Endothelial cell of umbilical vein (primary cell): ENCODE data around the gene APCDD1. TPM values are rescaled to one million over a fixed set of nuclear protein-coding genes. Genes with fewer than 3 reads are reported as not detected.

Experiments used
- BruUV-seq: library from RNA; stranded (reverse); fragments of 400-500 nt; replicated peaks from 2 replicates; lab custom pipeline; 2021; lab: Mats Ljungman, UMichigan
- CTCF ChIA-PET: fragments of 300-600, 350-600 bp; sonication (Branson Sonifier 250); formaldehyde crosslinking; loops from one replicate; lab custom pipeline; 2021; ENCODE audit warnings: antibody characterized with exemption, inconsistent platforms; lab: Charles Lee
- POLR2A ChIA-PET: fragments of 300-600, 350-600 bp; sonication (Branson Sonifier 250); formaldehyde crosslinking; loops from one replicate; lab custom pipeline; 2021; ENCODE audit warnings: antibody characterized with exemption, inconsistent platforms; lab: Charles Lee
- DNase-seq: peaks from one replicate; pipeline ENCODE4 v3.0.0-alpha.2; 2011; ENCODE audit warnings: low read depth, low spot score
- FAIRE-seq: peaks from 2 replicates; lab custom pipeline; 2011; peaks lifted over from hg19 to GRCh38; lab: Jason Lieb, UNC
- H2AFZ ChIP-seq: 2 replicates; pipeline ENCODE4 v1.6.0; 2012; ENCODE audit warnings: low read depth, low read length, control low read depth, inconsistent platforms
- H3K27ac ChIP-seq: 2 replicates; pipeline ENCODE4 v1.5.1; 2011; ENCODE audit warnings: low read depth, mild to moderate bottlenecking, control low read depth, low read length, moderate library complexity; ENCODE audit not compliant: insufficient read depth
- H3K27me3 ChIP-seq, 2 experiments: 2 replicates each; pipeline versions ENCODE4 v1.6.0 to v1.6.1; 2011; ENCODE audit warnings: low read length in 2 of 2, mixed read lengths in 1 of 2; ENCODE audit not compliant: control insufficient read depth in 2 of 2, insufficient read depth in 2 of 2
- H3K36me3 ChIP-seq, 2 experiments: 2 replicates in 1 of 2; 3 replicates in 1 of 2; pipeline ENCODE4 v1.5.1; 2011; ENCODE audit warnings: low read length in 2 of 2, mild to moderate bottlenecking in 1 of 2, moderate library complexity in 1 of 2; ENCODE audit not compliant: control insufficient read depth in 2 of 2, insufficient read depth in 2 of 2; ENCODE audit errors: extremely low read depth in 1 of 2
- H3K4me1 ChIP-seq: 3 replicates; pipeline ENCODE4 v1.5.1; 2011; ENCODE audit warnings: mild to moderate bottlenecking, low read length; ENCODE audit not compliant: control insufficient read depth, insufficient read depth; ENCODE audit errors: extremely low read depth
- H3K4me2 ChIP-seq: 2 replicates; pipeline ENCODE4 v1.6.1; 2011; ENCODE audit warnings: low read length, control low read depth, mixed read lengths; ENCODE audit not compliant: insufficient read depth
- H3K4me3 ChIP-seq, 3 experiments: fragments of 200-600 bp in 1 of 3; sonication (generic), shearing (Covaris generic) in 1 of 3; replicated peaks in 1 of 3; 2 replicates each; pipeline ENCODE4 v1.5.1; 2011 to 2016; ENCODE audit warnings: control low read depth in 3 of 3, low read length in 3 of 3, mild to moderate bottlenecking in 2 of 3, inconsistent platforms in 1 of 3, low read depth in 1 of 3, moderate library complexity in 1 of 3; ENCODE audit not compliant: insufficient read depth in 1 of 3
- H3K79me2 ChIP-seq: 2 replicates; pipeline ENCODE4 v1.6.0; 2012; ENCODE audit warnings: low read length, inconsistent platforms; ENCODE audit not compliant: control insufficient read depth, insufficient read depth
- H3K9ac ChIP-seq: replicated peaks from 2 replicates; pipeline ENCODE3; 2011; ENCODE audit warnings: low read length, control low read depth; ENCODE audit not compliant: insufficient read depth; ENCODE audit errors: extremely low read depth
- H3K9me1 ChIP-seq: replicated peaks from 3 replicates; pipeline ENCODE4 v1.6.0; 2011; ENCODE audit warnings: mild to moderate bottlenecking, low read length; ENCODE audit not compliant: control insufficient read depth, insufficient read depth; ENCODE audit errors: extremely low read depth
- H3K9me3 ChIP-seq: replicated peaks from 2 replicates; pipeline ENCODE4 v1.5.1; 2012; ENCODE audit warnings: low read length, inconsistent platforms; ENCODE audit not compliant: control insufficient read depth, insufficient read depth
- H4K20me1 ChIP-seq: replicated peaks from 2 replicates; pipeline ENCODE3; 2011; ENCODE audit warnings: mild to moderate bottlenecking, low read length; ENCODE audit not compliant: control insufficient read depth, insufficient read depth; ENCODE audit errors: extremely low read depth
- EZH2 ChIP-seq: IDR thresholded peaks from 2 replicates; pipeline ENCODE4 v1.6.1; 2012; ENCODE audit warnings: borderline replicate concordance, low read depth, mild to moderate bottlenecking, moderate library complexity, low read length, inconsistent platforms; ENCODE audit not compliant: severe bottlenecking
- FOS ChIP-seq: IDR thresholded peaks from 2 replicates; pipeline ENCODE4 v1.6.1; 2011; ENCODE audit warnings: mild to moderate bottlenecking, low read length, moderate library complexity, borderline replicate concordance; ENCODE audit not compliant: insufficient read depth
- GATA2 ChIP-seq: IDR thresholded peaks from 2 replicates; pipeline ENCODE4 v1.7.0; 2011; ENCODE audit warnings: low read depth, mild to moderate bottlenecking, moderate library complexity, mixed read lengths, low read length; ENCODE audit not compliant: insufficient read length, insufficient read depth
- JUN ChIP-seq: IDR thresholded peaks from 2 replicates; pipeline ENCODE4 v1.6.1; 2011; ENCODE audit warnings: borderline replicate concordance, low read depth; ENCODE audit not compliant: insufficient read length, insufficient read depth
- MYC ChIP-seq: IDR thresholded peaks from one replicate; pipeline ENCODE4 v1.6.1; 2011; ENCODE audit warnings: mild to moderate bottlenecking, low read depth, low read length
- POLR2A ChIP-seq: IDR thresholded peaks from 2 replicates; pipeline ENCODE4 v1.6.1; 2012; ENCODE audit warnings: low read depth, mild to moderate bottlenecking, control low read depth, low read length
- POLR2AphosphoS5 ChIP-seq: IDR thresholded peaks from 2 replicates; pipeline ENCODE4 v1.6.1; 2012; ENCODE audit warnings: low read depth, mild to moderate bottlenecking, control low read depth, low read length, moderate library complexity; ENCODE audit not compliant: insufficient read depth
- dilution Hi-C: fragments of 300-500 bp; cut with MboI; formaldehyde crosslinking; loops from one replicate; pipeline ENCODE4 v1.15.0; 2019; ENCODE audit warnings: low sequenced_read_pairs; ENCODE audit not compliant: extremely low pct_ligation_motif_present
- intact Hi-C: fragments of 100-400 bp; cut with micrococcal nuclease; formaldehyde crosslinking; loops from one replicate; pipeline ENCODE4 v1.10.0; 2022
- polyA plus RNA-seq, 4 experiments: library from polyadenylated mRNA; depleted of rRNA in 3 of 4; stranded (reverse) in 3 of 4; unstranded in 1 of 4; fragments of >200 nt; gene quantifications; 2 replicates each; pipeline versions ENCODE4 v1.2.1 to v1.2.3, GENCODE V29; 2011 to 2012; ENCODE audit warnings: missing spikeins in 1 of 4
- total RNA-seq: library from RNA; stranded (reverse); gene quantifications from 2 replicates; pipeline ENCODE4 v1.2.3, GENCODE V29; 2021
- TF ChIP-seq, protein P1 (sequence below), 2 donors: IDR thresholded peaks; 1 replicate in 1 of 2; 2 replicates in 1 of 2; pipeline ENCODE4 v1.5.1; 2011; ENCODE audit warnings: low read length in 2 of 2, mild to moderate bottlenecking in 2 of 2, moderate library complexity in 2 of 2, control low read depth in 1 of 2, inconsistent platforms in 1 of 2, low read depth in 1 of 2; ENCODE audit not compliant: insufficient read depth in 1 of 2; ENCODE audit errors: extremely low read depth in 1 of 2
- TF ChIP-seq, protein P2 (sequence below): IDR thresholded peaks from 2 replicates; pipeline ENCODE4 v1.6.1; 2011; ENCODE audit not compliant: insufficient read depth, insufficient read length

Gene APCDD1
- total and polyA plus RNA-seq, 2 donors (not counting 3 experiments of a cell fraction or from before 2014, with no cell fraction given), result 0.95 to 1.4 TPM

DNA sequence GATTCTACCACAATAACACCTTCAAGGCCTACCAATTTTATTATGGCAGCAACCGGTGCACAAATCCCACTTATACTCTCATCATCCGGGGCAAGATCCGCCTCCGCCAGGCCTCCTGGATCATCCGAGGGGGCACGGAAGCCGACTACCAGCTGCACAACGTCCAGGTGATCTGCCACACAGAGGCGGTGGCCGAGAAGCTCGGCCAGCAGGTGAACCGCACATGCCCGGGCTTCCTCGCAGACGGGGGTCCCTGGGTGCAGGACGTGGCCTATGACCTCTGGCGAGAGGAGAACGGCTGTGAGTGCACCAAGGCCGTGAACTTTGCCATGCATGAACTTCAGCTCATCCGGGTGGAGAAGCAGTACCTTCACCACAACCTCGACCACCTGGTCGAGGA, 17.1 kb downstream of the APCDD1 start:
- dilution Hi-C loops (no loop called here), intact Hi-C loops (no loop called here)
- ChIA-PET CTCF (interaction anchor here (1.4 kb wide), 1 partner anchor 12 kb away, joined by 3 read pairs; no protein-coding TSS in a partner anchor), POLR2A (no interaction called here)
- no peak for TF ChIP-seq POLR2AphosphoS5
- no peak for TF ChIP-seq EZH2
- no peak for TF ChIP-seq POLR2A
- TF ChIP-seq MYC, result no peak
- no peak for TF ChIP-seq FOS
- no peak for TF ChIP-seq GATA2
- no peak for TF ChIP-seq JUN
- TF ChIP-seq, protein P1, sequence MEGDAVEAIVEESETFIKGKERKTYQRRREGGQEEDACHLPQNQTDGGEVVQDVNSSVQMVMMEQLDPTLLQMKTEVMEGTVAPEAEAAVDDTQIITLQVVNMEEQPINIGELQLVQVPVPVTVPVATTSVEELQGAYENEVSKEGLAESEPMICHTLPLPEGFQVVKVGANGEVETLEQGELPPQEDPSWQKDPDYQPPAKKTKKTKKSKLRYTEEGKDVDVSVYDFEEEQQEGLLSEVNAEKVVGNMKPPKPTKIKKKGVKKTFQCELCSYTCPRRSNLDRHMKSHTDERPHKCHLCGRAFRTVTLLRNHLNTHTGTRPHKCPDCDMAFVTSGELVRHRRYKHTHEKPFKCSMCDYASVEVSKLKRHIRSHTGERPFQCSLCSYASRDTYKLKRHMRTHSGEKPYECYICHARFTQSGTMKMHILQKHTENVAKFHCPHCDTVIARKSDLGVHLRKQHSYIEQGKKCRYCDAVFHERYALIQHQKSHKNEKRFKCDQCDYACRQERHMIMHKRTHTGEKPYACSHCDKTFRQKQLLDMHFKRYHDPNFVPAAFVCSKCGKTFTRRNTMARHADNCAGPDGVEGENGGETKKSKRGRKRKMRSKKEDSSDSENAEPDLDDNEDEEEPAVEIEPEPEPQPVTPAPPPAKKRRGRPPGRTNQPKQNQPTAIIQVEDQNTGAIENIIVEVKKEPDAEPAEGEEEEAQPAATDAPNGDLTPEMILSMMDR (IDR thresholded peaks at IDR 0.05; ENCODE audit: extremely low read depth in 1 of 2, insufficient read depth in 1 of 2, low read depth in 1 of 2, low read length in 2 of 2), result no peak
- TF ChIP-seq, protein P2, sequence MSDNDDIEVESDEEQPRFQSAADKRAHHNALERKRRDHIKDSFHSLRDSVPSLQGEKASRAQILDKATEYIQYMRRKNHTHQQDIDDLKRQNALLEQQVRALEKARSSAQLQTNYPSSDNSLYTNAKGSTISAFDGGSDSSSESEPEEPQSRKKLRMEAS, result no peak
- H3K27me3 ChIP-seq, result peaks cover 0 to 5% of the 10 kb centered on the region in 2 experiments
- no peak overlapping the region for H2AFZ ChIP-seq
- no peak for FAIRE-seq
- no peaks in the 10 kb centered on the region for H3K4me1 ChIP-seq
- no peaks in the 10 kb centered on the region for H3K36me3 ChIP-seq
- no peaks in the 10 kb centered on the region for H3K9me3 ChIP-seq
- no TSS peak for BruUV-seq
- no peak overlapping the region for H3K9ac ChIP-seq
- no peaks in the 10 kb centered on the region for H3K9me1 ChIP-seq
- H3K79me2 ChIP-seq, result no peaks in the 10 kb centered on the region
- H4K20me1 ChIP-seq, result no peaks in the 10 kb centered on the region
- H3K4me3 ChIP-seq, result no peak overlapping the region
- no peak overlapping the region for H3K4me2 ChIP-seq
- H3K27ac ChIP-seq, result no peak overlapping the region
- DNase-seq, result no peak
